Right lobe of liver (tissue), 6 donors: ENCODE data around the gene EEIG1. TPM values are rescaled to one million over a fixed set of nuclear protein-coding genes. Genes with fewer than 3 reads are reported as not detected.

Source experiments
- ATAC-seq, 4 donors: fragments of 200-7000 bp; cut with Tn5 transposase; one replicate each; pipeline ENCODE4 v1.9.1; 2020; ENCODE audit warnings: mild to moderate bottlenecking in 4 of 4, moderate library complexity in 4 of 4
- DNase-seq, 3 donors: peaks; one replicate each; pipeline ENCODE4 v3.0.0-alpha.2; 2020
- H3K27ac ChIP-seq, 3 donors: fragments of 200-600 bp; one replicate each; pipeline ENCODE4 v1.8.0; 2022
- H3K27me3 ChIP-seq, 2 donors: fragments of 200-600 bp; one replicate each; pipeline ENCODE4 v1.8.0; 2022
- H3K36me3 ChIP-seq, 4 donors: fragments of 200-600 bp; sonication (generic) in 1 of 4; one replicate each; pipeline versions ENCODE4 v1.5.1 to v1.8.0; 2017 to 2022; ENCODE audit warnings: control low read depth in 1 of 4
- H3K4me1 ChIP-seq, 4 donors: fragments of 200-600 bp; sonication (generic) in 1 of 4; one replicate each; pipeline versions ENCODE4 v1.5.1 to v1.8.0; 2017 to 2022; ENCODE audit warnings: control low read depth in 1 of 4
- H3K4me3 ChIP-seq, 3 donors: fragments of 200-600 bp; one replicate each; pipeline ENCODE4 v1.8.0; 2022
- H3K9me3 ChIP-seq, 4 donors: fragments of 200-600 bp; sonication (generic) in 1 of 4; one replicate each; pipeline versions ENCODE4 v1.5.1 to v1.8.0; 2017 to 2022; ENCODE audit warnings: control low read depth in 1 of 4
- POLR2A ChIP-seq: fragments of 450-650 bp; IDR thresholded peaks from one replicate; pipeline ENCODE4 v1.6.1; 2017; ENCODE audit warnings: antibody characterized with exemption, mild to moderate bottlenecking
- WGBS: methylation state at CpG from one replicate; pipeline ENCODE4 v1.1.6; 2018; ENCODE audit warnings: low coverage, low lambda C conversion rate; ENCODE audit not compliant: insufficient coverage; ENCODE audit errors: missing lambda C conversion rate; 5-methylcytosine and 5-hydroxymethylcytosine counted together
- intact Hi-C, 2 donors: fragments of 100-400 bp; cut with DNase I; formaldehyde crosslinking; loops; one replicate each; pipeline versions ENCODE4 v1.11.2 to v1.14.1; 2022
- total RNA-seq, 6 experiments: library from RNA; depleted of rRNA in 2 of 6; stranded (reverse); fragments of >200 nt in 2 of 6; fragmentation: NEBNext Ultra II Directional in 3 of 6; extraction: Animal tissue kit (Norgen Biotek cat#: 25700) in 3 of 6; gene quantifications; one replicate each; pipeline versions ENCODE4 v1.1.0 to v1.2.4, GENCODE V29; 2016 to 2023
- TF ChIP-seq, protein P1 (sequence below), 4 donors: fragments of 200-600 bp in 3 of 4; fragments of 450-650 bp in 1 of 4; IDR thresholded peaks; one replicate each; pipeline versions ENCODE4 v1.5.1 to v1.8.0; 2016 to 2022; ENCODE audit warnings: antibody characterized with exemption in 4 of 4, mild to moderate bottlenecking in 2 of 4
- donor health status: DM: no; HTN: yes; CAD: no.
- donor health status: DM: no; HTN: no; CAD: no.
- donor health status: DM: no; HTN: no; CAD: no.
- donor health status: DM: no; HTN: yes; CAD: no.
- donor health status: DM: no; HTN: yes; CAD: no.

The EEIG1 gene
- total RNA-seq, 6 experiments from 2014 or later = 9.7 to 54.1 (median 23.6) TPM

- intact Hi-C loops = no loop called here
- no peak for ATAC-seq
- 80% methylated on average over 1 of the region's 10 CpGs for WGBS
Measured at GRCh38 chr9:127975376-127976315, 5.1 kb downstream of the EEIG1 start.

GRCh38 chr9:127974769-127975261 is 6.0 kb downstream of the EEIG1 start:
- intact Hi-C loops = no loop called here
- H3K9me3 ChIP-seq = no peaks in the 10 kb centered on the region
- ATAC-seq (no peak), DNase-seq (no peak)
- no peak overlapping the region for H3K27ac ChIP-seq
- WGBS = 40% methylated on average over 2 of the region's 10 CpGs
- TF ChIP-seq, protein P1, sequence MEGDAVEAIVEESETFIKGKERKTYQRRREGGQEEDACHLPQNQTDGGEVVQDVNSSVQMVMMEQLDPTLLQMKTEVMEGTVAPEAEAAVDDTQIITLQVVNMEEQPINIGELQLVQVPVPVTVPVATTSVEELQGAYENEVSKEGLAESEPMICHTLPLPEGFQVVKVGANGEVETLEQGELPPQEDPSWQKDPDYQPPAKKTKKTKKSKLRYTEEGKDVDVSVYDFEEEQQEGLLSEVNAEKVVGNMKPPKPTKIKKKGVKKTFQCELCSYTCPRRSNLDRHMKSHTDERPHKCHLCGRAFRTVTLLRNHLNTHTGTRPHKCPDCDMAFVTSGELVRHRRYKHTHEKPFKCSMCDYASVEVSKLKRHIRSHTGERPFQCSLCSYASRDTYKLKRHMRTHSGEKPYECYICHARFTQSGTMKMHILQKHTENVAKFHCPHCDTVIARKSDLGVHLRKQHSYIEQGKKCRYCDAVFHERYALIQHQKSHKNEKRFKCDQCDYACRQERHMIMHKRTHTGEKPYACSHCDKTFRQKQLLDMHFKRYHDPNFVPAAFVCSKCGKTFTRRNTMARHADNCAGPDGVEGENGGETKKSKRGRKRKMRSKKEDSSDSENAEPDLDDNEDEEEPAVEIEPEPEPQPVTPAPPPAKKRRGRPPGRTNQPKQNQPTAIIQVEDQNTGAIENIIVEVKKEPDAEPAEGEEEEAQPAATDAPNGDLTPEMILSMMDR (IDR thresholded peaks at IDR 0.05) = no peak
- no peak for TF ChIP-seq POLR2A
- no peaks in the 10 kb centered on the region for H3K36me3 ChIP-seq
- H3K4me1 ChIP-seq = peaks cover 0 to 83% (median 42%) of the 10 kb centered on the region in 4 donors
- H3K4me3 ChIP-seq = no peak overlapping the region
- no peaks in the 10 kb centered on the region for H3K27me3 ChIP-seq

More at GRCh38 chr9:127975376-127976315, 5.1 kb downstream of the EEIG1 start:
- Histone ChIP-seq H3K27ac (peak overlapping the region in 1 of 3 donors; percentile 13), H3K4me1 (peaks cover 0 to 79% (median 38%) of the 10 kb centered on the region in 4 donors), H3K27me3 (no peaks in the 10 kb centered on the region), H3K4me3 (peak overlapping the region in 1 of 3 donors; percentile 7), H3K9me3 (no peaks in the 10 kb centered on the region), H3K36me3 (no peaks in the 10 kb centered on the region)
- TF ChIP-seq, protein P1 (IDR thresholded peaks at IDR 0.05) = no peak
- no peak for TF ChIP-seq POLR2A
- no peak for DNase-seq

GRCh38 chr9:127974001-127974768 is 6.6 kb downstream of the EEIG1 start:
- Histone ChIP-seq H3K27ac (peak overlapping the region; percentile 13 to 63 (median 40)), H3K4me1 (peaks cover 0 to 88% (median 45%) of the 10 kb centered on the region in 4 donors), H3K9me3 (no peaks in the 10 kb centered on the region), H3K36me3 (no peaks in the 10 kb centered on the region), H3K27me3 (no peaks in the 10 kb centered on the region), H3K4me3 (peak overlapping the region in 2 of 3 donors; percentile 24 to 25)
- TF ChIP-seq, protein P1 (IDR thresholded peaks at IDR 0.05) = no peak
- TF ChIP-seq POLR2A = no peak
- intact Hi-C loops = no loop called here
- ATAC-seq = peak in 3 of 4 donors; percentile 28 to 57 (median 53)
- 27% methylated on average over 8 of the region's 12 CpGs for WGBS
- DNase-seq = peak in 2 of 3 donors; percentile 86 to 88

- TF ChIP-seq, protein P1 (IDR thresholded peaks at IDR 0.05) = peak; percentile 10 to 38 (median 22)
- peak; percentile 11 for TF ChIP-seq POLR2A
- no peaks in the 10 kb centered on the region for H3K27me3 ChIP-seq
- peak; percentile 71 to 85 (median 81) for ATAC-seq
- WGBS = 34% methylated on average over 4 of the region's 17 CpGs
- intact Hi-C loops = no loop called here
- peak overlapping the region in 2 of 3 donors; percentile 24 to 25 for H3K4me3 ChIP-seq
- H3K27ac ChIP-seq = peak overlapping the region; percentile 13 to 63 (median 40)
- peaks cover 0 to 90% (median 46%) of the 10 kb centered on the region in 4 donors for H3K4me1 ChIP-seq
- H3K36me3 ChIP-seq = no peaks in the 10 kb centered on the region
- H3K9me3 ChIP-seq = no peaks in the 10 kb centered on the region
- DNase-seq = peak; percentile 82 to 95 (median 95)
Measured at GRCh38 chr9:127973169-127974000, 7.4 kb downstream of the EEIG1 start.
